ENCODE results near the gene NKRF. TPM values are rescaled to one million over a fixed set of nuclear protein-coding genes. Genes with fewer than 3 reads are reported as not detected.

Gene NKRF
- total and polyA plus RNA-seq, 2 of the 8 experiments (the other 6 are each of a cell fraction or from before 2014, with no cell fraction given), result 3.8 to 11.4 TPM

DNA sequence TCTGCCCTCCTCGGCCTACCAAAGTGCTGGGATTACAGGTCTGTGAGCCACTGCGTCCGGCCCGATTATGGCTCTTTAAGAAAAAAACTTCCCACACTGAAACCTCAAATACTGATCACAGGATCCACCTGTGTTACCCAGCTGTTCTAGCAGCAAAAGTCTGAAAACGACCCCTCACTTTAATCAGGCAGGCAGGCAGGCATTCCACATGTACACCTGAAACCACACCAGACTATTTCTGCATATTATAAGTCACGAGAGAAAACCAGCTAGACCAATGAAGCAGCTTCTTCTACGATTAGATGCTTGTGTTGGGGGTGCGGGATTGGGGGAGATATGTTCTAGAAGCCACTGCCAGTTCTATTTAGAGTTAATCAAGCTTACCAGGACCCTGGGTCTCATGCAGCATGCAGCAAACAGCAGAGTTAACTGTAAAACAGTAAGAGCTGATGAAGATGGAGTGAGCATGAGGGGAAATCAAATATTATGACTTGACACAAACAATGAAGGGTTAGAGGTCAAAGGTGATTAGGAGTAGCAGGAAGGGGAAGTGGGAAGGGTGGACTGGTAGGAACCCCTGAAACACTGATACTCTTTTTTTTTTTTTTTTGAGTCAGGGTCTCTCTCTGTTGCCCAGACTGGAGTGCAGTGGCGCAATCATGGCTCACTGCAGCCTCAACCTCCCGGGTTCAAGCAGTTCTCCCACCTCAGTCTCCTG is 18.9 kb upstream of the NKRF start:
- H3K23ac ChIP-seq (ENCODE audit: insufficient read length), result no peak overlapping the region
- no peak overlapping the region for H2BK20ac ChIP-seq (ENCODE audit: low read length)
- 96% methylated on average over 5 of the region's 10 CpGs; no CpG with 5 or more reads in 1 of the 2 experiments for WGBS, 2 experiments (ENCODE audit: extremely low coverage in 1 of 2, insufficient coverage in 1 of 2, insufficient read length in 1 of 2, insufficient replicate concordance in 2 of 2, low coverage in 1 of 2, low lambda C conversion rate in 2 of 2, missing lambda C conversion rate in 1 of 2)
- no peaks in the 10 kb centered on the region for H3K4me1 ChIP-seq (replicated peaks in 1 of 4; ENCODE audit: control insufficient read depth in 3 of 4, insufficient read depth in 4 of 4, low read length in 3 of 4)
- H2BK12ac ChIP-seq (ENCODE audit: low read depth, low read length), result no peak overlapping the region
- no peaks in the 10 kb centered on the region for H3K79me2 ChIP-seq (ENCODE audit: control insufficient read depth in 1 of 2, insufficient read depth in 2 of 2, low read length in 2 of 2)
- no peak overlapping the region for H3K4ac ChIP-seq (replicated peaks; ENCODE audit: insufficient read length, low read depth, low read length)
- no peak overlapping the region for H4K8ac ChIP-seq (ENCODE audit: extremely low read depth, insufficient read depth, low read length)
- no peak overlapping the region for H2AFZ ChIP-seq (ENCODE audit: low read length)
- H3K27ac ChIP-seq (ENCODE audit: low read depth, low read length), result no peak overlapping the region
- no peak overlapping the region for H3K9ac ChIP-seq (replicated peaks in 1 of 4; ENCODE audit: extremely low read depth in 1 of 4, low read depth in 3 of 4, low read length in 3 of 4)
- H4K20me1 ChIP-seq (replicated peaks in 1 of 2; ENCODE audit: control insufficient read depth in 1 of 2, insufficient read depth in 2 of 2, low read length in 2 of 2), result no peaks in the 10 kb centered on the region
- no peaks in the 10 kb centered on the region for H3K9me3 ChIP-seq (ENCODE audit: insufficient read depth in 2 of 2, low read depth in 1 of 2, low read length in 1 of 2)
- no peak overlapping the region for H2BK5ac ChIP-seq (ENCODE audit: low read depth, low read length)
- ChIA-PET CTCF (ENCODE audit: partially characterized antibody) (interaction anchor here (0.6 kb wide), 1 partner anchor 157 kb away, joined by 3 read pairs; no protein-coding TSS in a partner anchor), POLR2A (ENCODE audit: partially characterized antibody) (no interaction called here)
- H3K23me2 ChIP-seq (ENCODE audit: low read depth, low read length), result no peaks in the 10 kb centered on the region
- no peak overlapping the region for H4K91ac ChIP-seq (replicated peaks; ENCODE audit: insufficient read length, low read length)
- no peak overlapping the region for H2BK15ac ChIP-seq (ENCODE audit: low read length)
- FAIRE-seq (no peak), DNase-seq (ENCODE audit: low read depth in 1 of 2, low spot score in 2 of 2) (no peak)
- no peak overlapping the region for H3K56ac ChIP-seq (replicated peaks; ENCODE audit: insufficient read length, low read depth, low read length)
- H3K14ac ChIP-seq (ENCODE audit: insufficient read length), result no peak overlapping the region
- no peaks in the 10 kb centered on the region for H3K27me3 ChIP-seq (replicated peaks in 1 of 4; ENCODE audit: control insufficient read depth in 3 of 4, extremely low read depth in 1 of 4, insufficient read depth in 3 of 4, low read length in 3 of 4)
- H3K4me3 ChIP-seq (ENCODE audit: extremely low read depth in 1 of 4, insufficient read depth in 2 of 4, low read depth in 3 of 4, low read length in 4 of 4), result no peak overlapping the region
- no peak overlapping the region for H3K4me2 ChIP-seq (ENCODE audit: insufficient read depth in 1 of 2, low read depth in 2 of 2, low read length in 2 of 2)
- no peak overlapping the region for H2AK5ac ChIP-seq (ENCODE audit: low read depth, low read length)
- peaks cover 0 to 3% (median 0%) of the 10 kb centered on the region in 4 experiments; a peak in 1 of 8 replicates for H3K36me3 ChIP-seq (ENCODE audit: control insufficient read depth in 2 of 4, insufficient read depth in 4 of 4, low read length in 3 of 4)
- TF ChIP-seq BRCA1 (IDR thresholded peaks at IDR 0.05; ENCODE audit: low read depth, low read length) (no peak), BACH1 (IDR thresholded peaks at IDR 0.05; ENCODE audit: low read length) (no peak), E2F6 (IDR thresholded peaks at IDR 0.05) (no peak), CBX5 (IDR thresholded peaks at IDR 0.05; ENCODE audit: low read depth, low read length) (no peak), BCL11A (IDR thresholded peaks at IDR 0.05; ENCODE audit: low read depth in 2 of 2, low read length in 2 of 2) (no peak)
- H3K18ac ChIP-seq (ENCODE audit: extremely low read depth, low read length), result no peak overlapping the region
- no peak overlapping the region for H2BK120ac ChIP-seq (replicated peaks; ENCODE audit: low read depth, low read length)
- H3K79me1 ChIP-seq (ENCODE audit: low read depth, low read length), result no peaks in the 10 kb centered on the region
- no peak overlapping the region for H4K5ac ChIP-seq (ENCODE audit: insufficient read length, low read depth, low read length)

Measured in H1 (cell line).